Cardiac fibroblast (primary cell): ENCODE measurements around the gene SAP30.

ENCODE experiments used
- DNase-seq, 2 donors: peaks; one replicate each; pipeline versions ENCODE4 v3.0.0 to v3.0.0-alpha.2; 2010; ENCODE audit warnings: low read depth in 2 of 2
- H3K4me3 ChIP-seq, 2 donors: replicated peaks in 1 of 2; 1 replicate in 1 of 2; 2 replicates in 1 of 2; pipeline ENCODE4 v1.5.1; 2011; ENCODE audit warnings: low read depth in 2 of 2, low read length in 2 of 2, mild to moderate bottlenecking in 2 of 2, moderate library complexity in 1 of 2
- TF ChIP-seq, protein P1 (sequence below): IDR thresholded peaks from one replicate; pipeline ENCODE4 v1.5.1; 2011; ENCODE audit warnings: low read depth, mild to moderate bottlenecking, low read length, inconsistent platforms

The SAP30 gene

DNA sequence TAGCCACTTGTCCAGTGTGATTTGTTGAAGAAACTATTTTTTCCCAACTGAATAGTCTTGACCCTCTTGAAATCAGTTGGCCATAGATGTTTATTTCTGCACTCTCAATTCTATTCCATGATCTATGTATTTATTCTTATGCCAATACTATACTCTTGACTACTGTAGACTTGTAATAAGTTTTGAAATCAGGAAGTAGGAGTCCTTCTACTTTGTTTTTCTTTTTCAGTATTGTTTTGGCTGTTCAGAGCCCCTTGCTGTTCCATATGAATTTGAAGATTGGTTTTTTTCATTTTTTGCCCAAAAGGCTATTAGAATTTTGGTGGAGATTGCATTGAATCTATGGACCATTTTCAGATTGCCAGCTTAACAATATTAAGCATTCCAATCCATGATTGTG lies 10.2 kb downstream of the SAP30 start:
- TF ChIP-seq, protein P1, sequence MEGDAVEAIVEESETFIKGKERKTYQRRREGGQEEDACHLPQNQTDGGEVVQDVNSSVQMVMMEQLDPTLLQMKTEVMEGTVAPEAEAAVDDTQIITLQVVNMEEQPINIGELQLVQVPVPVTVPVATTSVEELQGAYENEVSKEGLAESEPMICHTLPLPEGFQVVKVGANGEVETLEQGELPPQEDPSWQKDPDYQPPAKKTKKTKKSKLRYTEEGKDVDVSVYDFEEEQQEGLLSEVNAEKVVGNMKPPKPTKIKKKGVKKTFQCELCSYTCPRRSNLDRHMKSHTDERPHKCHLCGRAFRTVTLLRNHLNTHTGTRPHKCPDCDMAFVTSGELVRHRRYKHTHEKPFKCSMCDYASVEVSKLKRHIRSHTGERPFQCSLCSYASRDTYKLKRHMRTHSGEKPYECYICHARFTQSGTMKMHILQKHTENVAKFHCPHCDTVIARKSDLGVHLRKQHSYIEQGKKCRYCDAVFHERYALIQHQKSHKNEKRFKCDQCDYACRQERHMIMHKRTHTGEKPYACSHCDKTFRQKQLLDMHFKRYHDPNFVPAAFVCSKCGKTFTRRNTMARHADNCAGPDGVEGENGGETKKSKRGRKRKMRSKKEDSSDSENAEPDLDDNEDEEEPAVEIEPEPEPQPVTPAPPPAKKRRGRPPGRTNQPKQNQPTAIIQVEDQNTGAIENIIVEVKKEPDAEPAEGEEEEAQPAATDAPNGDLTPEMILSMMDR, result no peak
- DNase-seq, result no peak
- no peak overlapping the region for H3K4me3 ChIP-seq

GRCh38 chr4:173381610-173382009 lies 10.9 kb downstream of the SAP30 start:
- DNase-seq, result peak in 1 of 2 donors; percentile 50
- TF ChIP-seq, protein P1, result no peak
- no peak overlapping the region for H3K4me3 ChIP-seq

DNA sequence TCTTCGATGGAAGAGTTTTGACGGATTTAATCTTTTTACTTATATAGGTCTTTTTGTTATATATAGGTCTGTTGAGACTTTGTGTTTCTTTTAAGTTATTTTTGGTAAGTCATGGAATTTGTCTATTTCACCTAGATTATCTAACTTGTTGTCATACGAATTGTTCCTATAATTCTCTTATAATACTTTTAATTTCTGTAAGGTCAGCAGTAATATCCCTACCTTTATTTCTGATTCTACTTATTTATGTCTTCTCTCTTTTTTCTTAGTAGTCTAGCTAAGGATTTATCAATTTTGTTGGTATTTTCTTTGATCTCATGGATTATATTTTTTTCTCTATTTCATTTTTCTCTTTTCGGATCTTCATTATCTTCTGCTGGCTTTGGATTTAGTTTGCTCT lies 11.6 kb downstream of the SAP30 start:
- no peak for DNase-seq
- TF ChIP-seq, protein P1, result no peak

GRCh38 chr4:173386751-173387150 lies 16.0 kb downstream of the SAP30 start:
- TF ChIP-seq, protein P1, result no peak
- no peak overlapping the region for H3K4me3 ChIP-seq
- no peak for DNase-seq

More for the DNA sequence above, 11.6 kb downstream of the SAP30 start:
- no peak overlapping the region for H3K4me3 ChIP-seq

- no peak for DNase-seq
- no peak overlapping the region for H3K4me3 ChIP-seq
- TF ChIP-seq, protein P1, result no peak
These were observed 20.9 kb downstream of the SAP30 start for GRCh38 chr4:173391701-173392100.

- TF ChIP-seq, protein P1, result no peak
- DNase-seq, result no peak
These were observed 26.9 kb downstream of the SAP30 start for GRCh38 chr4:173397604-173398003.

GRCh38 chr4:173398220-173398619 lies 27.5 kb downstream of the SAP30 start:
- no peak overlapping the region for H3K4me3 ChIP-seq
- peak in 1 of 2 donors; percentile 16 for DNase-seq
- TF ChIP-seq, protein P1, result no peak

More at GRCh38 chr4:173397604-173398003, 26.9 kb downstream of the SAP30 start:
- no peak overlapping the region for H3K4me3 ChIP-seq
